Upper lobe of right lung (tissue), 1 donor: ENCODE data around the gene TATDN3. TPM values are rescaled to one million over a fixed set of nuclear protein-coding genes. Genes with fewer than 3 reads are reported as not detected.
A peak's percentile ranks its signal among the peaks of the same experiment; 100 is the strongest.
"Not testable (repeated sequence)": the region's sequence is repeated elsewhere in the genome, so short reads cannot be mapped to it uniquely, and the experiment has no call there.

Experiments
- ATAC-seq: fragments of 200-7000 bp; cut with Tn5 transposase; one replicate; pipeline ENCODE4 v1.9.1; 2020; ENCODE audit warnings: mild to moderate bottlenecking, moderate library complexity
- DNase-seq: peaks from one replicate; pipeline ENCODE4 v3.0.0-alpha.2; 2020
- H3K27ac ChIP-seq: fragments of 200-600 bp; one replicate; pipeline ENCODE4 v1.8.0; 2022
- H3K27me3 ChIP-seq: fragments of 200-600 bp; one replicate; pipeline ENCODE4 v1.8.0; 2022; ENCODE audit warnings: mild to moderate bottlenecking
- H3K36me3 ChIP-seq: fragments of 200-600 bp; one replicate; pipeline ENCODE4 v1.8.0; 2022
- H3K4me1 ChIP-seq: fragments of 200-600 bp; one replicate; pipeline ENCODE4 v1.8.0; 2022
- H3K4me3 ChIP-seq: fragments of 200-600 bp; one replicate; pipeline ENCODE4 v1.8.0; 2022; ENCODE audit warnings: mild to moderate bottlenecking
- H3K9me3 ChIP-seq: fragments of 200-600 bp; one replicate; pipeline ENCODE4 v1.8.0; 2022
- CTCF ChIP-seq: fragments of 200-600 bp; IDR thresholded peaks from one replicate; pipeline ENCODE4 v1.8.0; 2022; ENCODE audit warnings: antibody characterized with exemption
- intact Hi-C: fragments of 100-400 bp; cut with DNase I; formaldehyde crosslinking; loops from one replicate; pipeline ENCODE4 v1.11.0; 2022
- total RNA-seq: library from RNA; stranded (reverse); fragmentation: NEBNext Ultra II Directional; extraction: Animal tissue kit (Norgen Biotek cat#: 25700); gene quantifications from one replicate; pipeline ENCODE4 v1.2.1, GENCODE V29; 2021
- donor health status: DM: no; HTN: yes; CAD: no; lungs with severe emphysema.

Gene TATDN3
- total RNA-seq, 1 donor from 2014 or later = 13.0 TPM

GRCh38 chr1:212769459-212770167 is 22.1 kb upstream of the TATDN3 start:
- ATAC-seq (no peak), DNase-seq (no peak)
- Histone ChIP-seq H3K36me3 (peaks cover 4% of the 10 kb centered on the region), H3K4me1 (no peaks in the 10 kb centered on the region), H3K27ac (no peak overlapping the region), H3K4me3 (no peak overlapping the region), H3K27me3 (no peaks in the 10 kb centered on the region), H3K9me3 (peaks cover 14% of the 10 kb centered on the region)
- intact Hi-C loops = no loop called here
- no peak for TF ChIP-seq CTCF

- no peaks in the 10 kb centered on the region for H3K4me1 ChIP-seq
- ATAC-seq (no peak), DNase-seq (no peak)
- no peak overlapping the region for H3K27ac ChIP-seq
- H3K4me3 ChIP-seq = no peak overlapping the region
- no peaks in the 10 kb centered on the region for H3K36me3 ChIP-seq
- peaks cover 14% of the 10 kb centered on the region for H3K9me3 ChIP-seq
- TF ChIP-seq CTCF = no peak
- intact Hi-C loops = no loop called here
- H3K27me3 ChIP-seq = no peaks in the 10 kb centered on the region
These were observed 20.4 kb upstream of the TATDN3 start for GRCh38 chr1:212771341-212771740.

GRCh38 chr1:212773011-212773410 is 18.7 kb upstream of the TATDN3 start:
- intact Hi-C loops = no loop called here
- H3K36me3 ChIP-seq = no peaks in the 10 kb centered on the region
- H3K9me3 ChIP-seq = peaks cover 14% of the 10 kb centered on the region
- H3K4me1 ChIP-seq = peaks cover 3% of the 10 kb centered on the region
- no peak overlapping the region for H3K4me3 ChIP-seq
- ATAC-seq (no peak), DNase-seq (no peak)
- no peak overlapping the region for H3K27ac ChIP-seq
- no peak for TF ChIP-seq CTCF
- no peaks in the 10 kb centered on the region for H3K27me3 ChIP-seq

GRCh38 chr1:212774584-212774983 is 17.1 kb upstream of the TATDN3 start:
- Histone ChIP-seq H3K4me1 (peaks cover 3% of the 10 kb centered on the region), H3K9me3 (peaks cover 6% of the 10 kb centered on the region), H3K4me3 (no peak overlapping the region), H3K27me3 (no peaks in the 10 kb centered on the region), H3K27ac (no peak overlapping the region), H3K36me3 (no peaks in the 10 kb centered on the region)
- TF ChIP-seq CTCF = no peak
- no peak for DNase-seq
- peak; percentile 72 for ATAC-seq
- intact Hi-C loops = no loop called here

GRCh38 chr1:212775241-212775640 is 16.5 kb upstream of the TATDN3 start:
- Histone ChIP-seq H3K36me3 (no peaks in the 10 kb centered on the region), H3K27me3 (no peaks in the 10 kb centered on the region), H3K9me3 (no peaks in the 10 kb centered on the region), H3K27ac (no peak overlapping the region), H3K4me1 (peaks cover 3% of the 10 kb centered on the region), H3K4me3 (no peak overlapping the region)
- intact Hi-C loops = no loop called here
- ATAC-seq = no peak
- no peak for TF ChIP-seq CTCF
- no peak for DNase-seq

GRCh38 chr1:212777151-212777550 is 14.5 kb upstream of the TATDN3 start:
- Histone ChIP-seq H3K27me3 (no peaks in the 10 kb centered on the region), H3K27ac (no peak overlapping the region), H3K4me1 (peaks cover 3% of the 10 kb centered on the region), H3K4me3 (no peak overlapping the region), H3K36me3 (peaks cover 12% of the 10 kb centered on the region), H3K9me3 (no peaks in the 10 kb centered on the region)
- intact Hi-C loops = no loop called here
- ATAC-seq (no peak), DNase-seq (no peak)
- no peak for TF ChIP-seq CTCF

GRCh38 chr1:212779086-212779485 is 12.6 kb upstream of the TATDN3 start:
- peaks cover 24% of the 10 kb centered on the region for H3K36me3 ChIP-seq
- ATAC-seq, intact Hi-C loops, H3K4me3 ChIP-seq, H3K4me1 ChIP-seq, H3K27me3 ChIP-seq, DNase-seq, H3K9me3 ChIP-seq, H3K27ac ChIP-seq: not testable (repeated sequence)
